Right kidney (tissue), 1 donor: ENCODE results near the gene CDK2AP2.
"Not testable (repeated sequence)": the region's sequence is repeated elsewhere in the genome, so short reads cannot be mapped to it uniquely, and the experiment has no call there.

ENCODE experiments used
- DNase-seq: peaks from one replicate; pipeline ENCODE4 v3.0.0-alpha.2; 2016

CDK2AP2 gene

DNA sequence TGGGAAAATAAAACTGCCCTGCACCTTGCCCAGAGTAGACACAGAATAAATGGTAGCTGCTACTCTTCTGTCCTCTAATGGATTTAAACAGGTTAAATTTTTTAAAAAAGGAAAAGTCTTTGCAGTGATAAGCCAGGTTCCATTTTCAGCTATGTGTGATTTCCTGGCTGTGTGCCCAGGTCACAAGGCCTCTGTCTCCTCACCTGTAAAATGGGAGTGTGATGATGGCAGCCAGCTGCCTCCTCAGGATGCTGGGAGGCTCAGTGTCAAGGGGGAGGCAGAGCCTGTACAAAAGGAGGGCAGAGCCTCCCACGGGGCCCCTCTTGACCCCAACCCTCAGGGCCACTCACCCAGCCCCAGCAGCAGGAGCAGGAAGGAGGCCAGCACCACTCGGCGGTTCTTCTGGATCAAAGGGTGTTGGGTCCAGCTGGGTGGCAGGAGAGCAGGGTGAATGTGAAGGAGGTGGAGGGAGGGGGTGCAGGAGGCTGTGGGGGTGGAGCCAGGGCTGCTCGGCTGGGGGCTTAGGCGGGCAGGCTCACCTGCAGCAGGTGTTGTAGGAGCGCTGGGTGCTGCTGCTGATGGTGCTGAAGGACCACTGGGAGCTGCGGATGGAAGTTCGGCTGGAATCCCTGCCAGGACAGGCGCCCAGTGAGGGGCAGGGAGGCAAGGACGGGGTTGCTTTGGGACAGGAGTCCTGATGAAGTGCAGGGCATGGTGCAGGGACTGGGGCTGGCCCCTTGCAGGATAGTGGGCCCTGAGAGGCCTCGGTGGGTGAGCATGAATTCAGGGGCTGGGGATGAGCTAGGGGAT is 40.8 kb downstream of the CDK2AP2 start:
- DNase-seq, result no peak

DNA sequence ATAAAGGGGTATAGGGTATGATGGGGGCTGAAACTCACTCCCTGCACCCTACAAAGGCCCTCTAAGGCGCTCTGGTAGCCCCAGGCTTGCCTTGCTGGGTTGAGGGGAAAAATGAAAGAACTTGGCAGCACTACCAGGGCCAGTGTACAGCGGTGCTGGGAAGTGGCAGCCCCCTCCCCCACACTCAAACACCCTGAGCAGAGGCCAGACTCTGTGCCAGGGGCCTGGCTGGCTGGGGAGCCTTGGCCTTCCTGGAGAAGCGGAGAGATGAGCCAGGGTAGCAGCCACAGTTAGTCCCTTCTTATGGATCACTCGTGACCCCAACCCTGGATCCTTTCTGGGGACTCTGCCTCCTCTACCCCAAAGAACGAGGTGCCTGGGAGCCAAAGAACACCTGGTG is 41.6 kb downstream of the CDK2AP2 start:
- DNase-seq, result no peak

DNA sequence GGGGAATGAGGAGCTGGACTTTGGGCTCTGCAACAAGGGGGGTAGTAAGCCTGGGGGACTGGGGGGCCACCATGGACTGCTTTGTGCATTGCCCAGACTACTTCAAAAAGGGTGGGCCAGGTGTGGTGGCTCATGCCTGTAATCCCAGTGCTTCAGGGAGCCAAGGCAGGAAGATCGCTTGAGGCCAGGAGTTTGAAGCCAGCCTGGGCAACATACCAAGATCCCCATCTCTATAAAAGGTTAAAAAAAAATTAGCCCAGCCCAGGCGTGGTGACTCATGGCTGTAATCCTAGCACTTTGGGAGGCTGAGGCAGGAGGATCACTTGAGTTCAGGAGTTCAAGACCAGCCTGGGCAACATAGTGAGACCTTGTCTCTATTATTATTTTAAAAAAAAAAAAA is 42.4 kb downstream of the CDK2AP2 start:
- DNase-seq, result not testable (repeated sequence)

DNA sequence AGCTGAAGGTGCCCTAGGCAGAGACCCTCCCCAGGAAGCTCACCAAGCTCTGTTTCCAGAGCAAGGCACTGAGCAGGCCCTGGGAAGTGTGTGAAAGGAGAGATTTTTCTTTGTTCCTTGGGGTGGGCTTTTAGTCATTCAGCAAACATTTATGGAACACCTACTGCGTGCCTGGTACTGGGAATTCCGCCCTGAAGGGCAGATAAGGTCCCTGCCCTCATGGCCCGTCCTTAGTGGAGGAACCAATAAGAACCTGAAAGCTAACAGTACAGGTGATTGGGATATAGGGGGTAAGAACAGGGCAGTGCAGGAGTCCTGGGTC is 42.8 kb downstream of the CDK2AP2 start:
- DNase-seq, result no peak

DNA sequence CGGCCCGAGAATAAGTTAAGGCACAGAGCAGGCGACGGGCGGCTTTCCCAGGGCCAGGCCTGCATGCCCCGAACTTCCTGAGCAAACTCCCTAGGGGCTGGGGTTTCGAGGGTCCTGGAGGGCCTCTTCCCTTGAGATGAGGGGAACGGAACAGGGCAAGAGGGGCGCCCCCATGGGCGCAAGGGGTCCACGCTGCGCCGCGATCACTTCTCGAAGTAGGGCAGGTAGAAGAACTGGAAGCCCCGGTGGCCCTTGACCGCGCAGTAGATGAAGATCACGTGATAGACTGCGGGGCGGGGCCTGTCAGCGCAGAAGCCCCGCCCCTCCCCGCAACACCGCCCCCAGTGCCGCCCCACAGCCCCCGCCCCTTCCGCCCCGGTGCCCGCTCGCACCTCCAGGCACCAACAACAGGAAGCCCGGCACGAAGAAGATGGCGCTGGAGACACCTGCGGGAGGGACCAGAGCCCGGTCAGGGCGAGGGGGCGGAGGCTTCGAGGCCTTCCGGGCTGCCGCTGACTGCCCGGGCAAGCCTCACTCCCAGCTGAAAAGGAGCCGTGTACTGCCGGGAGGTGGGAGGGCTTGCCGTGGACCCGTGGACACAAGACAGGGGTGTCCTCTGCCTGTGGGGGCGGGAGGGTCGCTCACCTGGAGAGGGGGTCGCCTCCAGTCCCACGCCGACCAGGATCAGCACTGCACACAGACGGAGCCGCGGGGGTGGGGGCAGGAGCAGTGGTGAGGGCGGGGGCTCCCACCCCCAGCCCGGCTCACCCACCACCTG is 43.4 kb downstream of the CDK2AP2 start:
- peak; percentile 76 for DNase-seq

- DNase-seq, result no peak
Observed at GRCh38 chr11:67463680-67464410, 44.1 kb downstream of the CDK2AP2 start.

GRCh38 chr11:67463186-67463585 is 44.8 kb downstream of the CDK2AP2 start:
- no peak for DNase-seq

GRCh38 chr11:67458266-67458665 is 49.7 kb downstream of the CDK2AP2 start:
- DNase-seq, result no peak

- no peak for DNase-seq
Observed at GRCh38 chr11:67457453-67457852, 50.5 kb downstream of the CDK2AP2 start.
